ENCODE data around the gene MRE11.

Gene MRE11

DNA sequence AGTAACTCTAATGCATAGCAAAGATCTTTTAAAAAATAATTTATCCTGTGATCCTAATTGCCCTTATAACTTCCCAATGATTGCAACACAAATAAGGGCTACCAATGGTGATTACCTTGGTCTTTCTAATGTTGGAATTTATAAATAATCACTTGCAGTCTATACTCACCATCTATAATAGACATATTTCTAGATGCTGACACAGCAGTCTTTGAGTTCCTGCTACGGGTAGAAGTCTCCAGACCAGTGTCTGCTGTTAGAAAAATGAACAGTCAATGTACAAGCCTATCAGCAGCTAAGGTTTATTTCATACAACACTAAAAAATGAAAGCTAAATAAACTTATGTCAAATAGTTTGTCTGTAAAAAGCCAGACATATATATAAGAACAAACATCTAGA, 48.0 kb downstream of the MRE11 start:
- no peak for TF ChIP-seq CTCF (conservative IDR thresholded peaks at IDR 0.05; ENCODE audit: low read depth, low read length)
- DNase-seq (ENCODE audit: low read depth): no peak
- H3K4me3 ChIP-seq (ENCODE audit: low read length): no peak overlapping the region

- no peak overlapping the region for H3K4me3 ChIP-seq (ENCODE audit: low read length)
- no peak for TF ChIP-seq CTCF (conservative IDR thresholded peaks at IDR 0.05; ENCODE audit: low read depth, low read length)
- DNase-seq (ENCODE audit: low read depth): no peak
Measured at GRCh38 chr11:94433049-94433448, 60.6 kb downstream of the MRE11 start.

DNA sequence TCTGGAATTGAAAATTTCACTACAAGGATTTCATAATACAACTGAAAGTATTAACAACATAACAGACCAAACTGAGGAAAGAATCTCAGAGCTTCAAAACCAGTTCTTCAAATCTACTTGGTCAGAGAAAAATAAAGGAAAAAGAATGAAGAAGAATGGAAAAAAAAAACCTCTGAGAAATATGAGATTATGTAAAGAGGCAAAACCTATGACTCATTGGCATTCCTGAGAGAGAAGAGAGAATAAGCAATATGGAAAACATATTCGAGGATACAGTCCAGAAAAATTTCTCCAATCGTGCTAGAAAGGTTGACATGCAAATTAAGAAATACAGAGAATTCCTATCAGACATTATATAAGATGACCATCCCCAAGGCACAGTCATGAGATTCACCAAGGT, 69.0 kb downstream of the MRE11 start:
- H3K4me3 ChIP-seq (ENCODE audit: low read length): no peak overlapping the region
- DNase-seq (ENCODE audit: low read depth): peak; percentile 10
- TF ChIP-seq CTCF (conservative IDR thresholded peaks at IDR 0.05; ENCODE audit: low read depth, low read length): no peak

- TF ChIP-seq CTCF (conservative IDR thresholded peaks at IDR 0.05; ENCODE audit: low read depth, low read length): no peak
- no peak overlapping the region for H3K4me3 ChIP-seq (ENCODE audit: low read length)
- DNase-seq (ENCODE audit: low read depth): no peak
Measured at GRCh38 chr11:94424011-94424410, 69.6 kb downstream of the MRE11 start.

GRCh38 chr11:94423507-94423906, 70.1 kb downstream of the MRE11 start:
- TF ChIP-seq CTCF (conservative IDR thresholded peaks at IDR 0.05; ENCODE audit: low read depth, low read length): no peak
- no peak overlapping the region for H3K4me3 ChIP-seq (ENCODE audit: low read length)
- DNase-seq (ENCODE audit: low read depth): no peak

DNA sequence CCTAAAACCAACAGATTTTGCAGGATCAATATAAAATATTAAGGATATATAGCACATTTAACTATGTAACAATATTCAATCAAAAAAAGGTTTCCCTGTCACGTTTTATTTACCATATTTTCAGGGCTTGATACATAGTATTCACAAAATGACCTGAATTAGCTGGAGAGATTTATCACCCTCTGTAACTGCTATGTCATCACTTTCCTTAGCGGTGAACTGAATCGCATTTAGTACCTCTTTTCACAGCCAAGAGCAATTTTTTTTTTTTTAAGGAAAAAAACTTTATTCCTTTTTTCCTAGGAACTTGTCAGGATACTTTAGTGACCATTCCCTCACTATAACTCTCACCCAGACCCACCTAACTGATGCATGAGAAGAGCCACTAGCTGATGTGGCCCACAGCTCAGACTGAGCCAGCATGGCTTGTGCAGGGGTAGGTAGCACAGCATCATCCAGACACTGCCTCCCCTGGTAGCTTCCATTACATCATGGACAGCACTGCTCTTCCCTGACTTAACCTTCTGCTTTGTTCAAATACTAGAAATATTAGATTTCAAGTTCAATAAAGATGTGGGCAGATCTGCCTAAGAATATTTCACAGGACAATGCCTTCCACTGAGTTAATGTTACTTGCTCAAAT, 75.4 kb downstream of the MRE11 start:
- DNase-seq (ENCODE audit: low read depth): no peak
- no peak for TF ChIP-seq CTCF (conservative IDR thresholded peaks at IDR 0.05; ENCODE audit: low read depth, low read length)
- H3K4me3 ChIP-seq (ENCODE audit: low read length): no peak overlapping the region

- peak; percentile 67 for TF ChIP-seq CTCF (conservative IDR thresholded peaks at IDR 0.05; ENCODE audit: low read depth, low read length)
- no peak for DNase-seq (ENCODE audit: low read depth)
- H3K4me3 ChIP-seq (ENCODE audit: low read length): no peak overlapping the region
Measured at GRCh38 chr11:94417386-94417987, 76.2 kb downstream of the MRE11 start.

All from retinal pigment epithelial cell (primary cell).